HEK293T (cell line): ENCODE results near the gene PRTFDC1.
"Not testable (repeated sequence)": the region's sequence is repeated elsewhere in the genome, so short reads cannot be mapped to it uniquely, and the experiment has no call there.

Experiments
- CTCF ChIA-PET: fragments of 350-600 bp; formaldehyde crosslinking; extraction: SDS; loops from one replicate; lab custom pipeline; 2021; ENCODE audit warnings: antibody characterized with exemption, inconsistent platforms; lab: Yijun Ruan, JAX
- POLR2A ChIA-PET: fragments of 350-600 bp; formaldehyde crosslinking; extraction: SDS; loops from one replicate; lab custom pipeline; 2020; ENCODE audit warnings: antibody characterized with exemption, inconsistent platforms; lab: Yijun Ruan, JAX
- DNase-seq: peaks from one replicate; pipeline ENCODE4 v3.0.0; 2012; ENCODE audit warnings: mixed read lengths; ENCODE audit errors: extremely low spot score
- ARNT ChIP-seq: fragments of 450-650 bp; IDR thresholded peaks from 2 replicates; pipeline ENCODE4 v1.6.1; 2017; ENCODE audit warnings: mild to moderate bottlenecking
- BHLHE40 ChIP-seq: fragments of 450-650 bp; IDR thresholded peaks from 2 replicates; pipeline ENCODE4 v1.6.1; 2016; ENCODE audit warnings: mild to moderate bottlenecking, moderate library complexity, borderline replicate concordance
- CTBP1 ChIP-seq: fragments of 450-650 bp; IDR thresholded peaks from 2 replicates; pipeline ENCODE4 v1.6.1; 2016; ENCODE audit warnings: borderline replicate concordance
- ELF4 ChIP-seq: fragments of 450-650 bp; IDR thresholded peaks from 2 replicates; pipeline ENCODE4 v1.6.1; 2017; ENCODE audit warnings: antibody characterized with exemption
- FOXA1 ChIP-seq: fragments of 450-650 bp; IDR thresholded peaks from 2 replicates; pipeline ENCODE4 v1.6.1; 2016; ENCODE audit warnings: mild to moderate bottlenecking
- FOXK2 ChIP-seq: fragments of 450-650 bp; IDR thresholded peaks from 2 replicates; pipeline ENCODE4 v1.6.1; 2016; ENCODE audit warnings: mild to moderate bottlenecking
- FOXM1 ChIP-seq: fragments of 450-650 bp; IDR thresholded peaks from 2 replicates; pipeline ENCODE4 v1.6.1; 2017; ENCODE audit warnings: mild to moderate bottlenecking, borderline replicate concordance
- HDGF ChIP-seq: fragments of 450-650 bp; IDR thresholded peaks from 2 replicates; pipeline ENCODE4 v1.6.1; 2017; ENCODE audit warnings: antibody characterized with exemption, borderline replicate concordance
- L3MBTL2 ChIP-seq: fragments of 450-650 bp; conservative IDR thresholded peaks from 2 replicates; pipeline ENCODE4 v1.6.1; 2016; ENCODE audit warnings: mild to moderate bottlenecking
- LEF1 ChIP-seq: fragments of 450-650 bp; IDR thresholded peaks from 2 replicates; pipeline ENCODE4 v1.6.1; 2017; ENCODE audit warnings: mild to moderate bottlenecking, borderline replicate concordance
- NFRKB ChIP-seq: fragments of 450-650 bp; IDR thresholded peaks from 2 replicates; pipeline ENCODE4 v1.6.1; 2016; ENCODE audit warnings: mild to moderate bottlenecking, moderate library complexity
- SP1 ChIP-seq: fragments of 450-650 bp; IDR thresholded peaks from 2 replicates; pipeline ENCODE4 v1.6.1; 2017
- SUZ12 ChIP-seq: fragments of 450-650 bp; IDR thresholded peaks from 2 replicates; pipeline ENCODE4 v1.6.1; 2016; ENCODE audit warnings: mild to moderate bottlenecking
- TARDBP ChIP-seq: fragments of 450-650 bp; IDR thresholded peaks from 2 replicates; pipeline ENCODE4 v1.6.1; 2016
- ZNF384 ChIP-seq: fragments of 450-650 bp; IDR thresholded peaks from 2 replicates; pipeline ENCODE4 v1.6.1; 2016
- TF ChIP-seq, protein P1 (sequence below): fragments of 450-650 bp; IDR thresholded peaks from 2 replicates; pipeline ENCODE4 v1.6.1; 2016

PRTFDC1 gene

DNA sequence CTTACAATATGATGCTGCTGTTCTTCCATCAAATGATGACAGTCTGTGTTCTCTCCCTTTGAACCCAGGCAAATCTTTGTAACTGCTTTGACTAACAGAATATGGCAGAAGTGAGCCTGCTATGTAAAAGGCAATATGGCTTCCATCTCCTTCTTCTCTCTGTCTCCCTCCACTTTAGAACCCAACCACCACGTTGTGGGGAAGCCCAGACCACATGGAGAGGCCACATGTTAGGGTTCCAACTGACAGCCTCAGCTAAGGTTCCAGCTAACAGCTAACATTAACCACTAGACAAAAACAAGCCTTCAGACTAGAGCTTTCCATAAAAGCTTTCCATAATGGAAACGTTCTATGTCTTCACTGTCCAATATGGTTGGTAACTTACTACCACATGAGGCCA lies 107.7 kb downstream of the PRTFDC1 start:
- ChIA-PET CTCF (no interaction called here), POLR2A (no interaction called here)
- no peak for TF ChIP-seq NFRKB
- no peak for TF ChIP-seq SP1
- TF ChIP-seq ZNF384, result no peak
- TF ChIP-seq FOXK2, result no peak
- no peak for TF ChIP-seq FOXM1
- TF ChIP-seq BHLHE40, result no peak
- TF ChIP-seq, protein P1, sequence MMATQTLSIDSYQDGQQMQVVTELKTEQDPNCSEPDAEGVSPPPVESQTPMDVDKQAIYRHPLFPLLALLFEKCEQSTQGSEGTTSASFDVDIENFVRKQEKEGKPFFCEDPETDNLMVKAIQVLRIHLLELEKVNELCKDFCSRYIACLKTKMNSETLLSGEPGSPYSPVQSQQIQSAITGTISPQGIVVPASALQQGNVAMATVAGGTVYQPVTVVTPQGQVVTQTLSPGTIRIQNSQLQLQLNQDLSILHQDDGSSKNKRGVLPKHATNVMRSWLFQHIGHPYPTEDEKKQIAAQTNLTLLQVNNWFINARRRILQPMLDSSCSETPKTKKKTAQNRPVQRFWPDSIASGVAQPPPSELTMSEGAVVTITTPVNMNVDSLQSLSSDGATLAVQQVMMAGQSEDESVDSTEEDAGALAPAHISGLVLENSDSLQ, result no peak
- TF ChIP-seq L3MBTL2, result no peak
- TF ChIP-seq SUZ12, result no peak
- no peak for TF ChIP-seq ARNT
- no peak for DNase-seq

DNA sequence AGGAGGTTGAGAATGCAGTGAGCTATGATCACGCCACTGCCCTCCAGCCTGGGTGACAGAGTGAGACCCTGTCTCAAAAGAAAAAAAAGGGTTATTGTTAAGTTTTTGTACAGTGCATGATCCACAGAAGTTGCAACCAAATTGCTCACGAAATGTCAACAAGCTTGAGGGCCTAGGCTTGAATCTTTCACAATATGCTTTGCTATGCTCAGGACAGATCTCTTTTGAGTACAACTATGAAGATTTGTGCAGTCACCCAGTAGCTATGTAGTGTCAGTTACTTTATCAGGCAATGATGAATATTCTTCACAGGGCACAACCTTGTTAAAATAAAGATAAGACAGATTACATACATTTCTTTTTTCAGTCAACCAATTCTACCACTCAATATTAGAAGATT lies 109.2 kb downstream of the PRTFDC1 start:
- POLR2A ChIA-PET, result no interaction called here
- no peak for TF ChIP-seq SP1
- no peak for TF ChIP-seq ARNT
- no peak for TF ChIP-seq NFRKB
- TF ChIP-seq, protein P1, result no peak
- no peak for DNase-seq
- CTCF ChIA-PET, result no interaction called here

DNA sequence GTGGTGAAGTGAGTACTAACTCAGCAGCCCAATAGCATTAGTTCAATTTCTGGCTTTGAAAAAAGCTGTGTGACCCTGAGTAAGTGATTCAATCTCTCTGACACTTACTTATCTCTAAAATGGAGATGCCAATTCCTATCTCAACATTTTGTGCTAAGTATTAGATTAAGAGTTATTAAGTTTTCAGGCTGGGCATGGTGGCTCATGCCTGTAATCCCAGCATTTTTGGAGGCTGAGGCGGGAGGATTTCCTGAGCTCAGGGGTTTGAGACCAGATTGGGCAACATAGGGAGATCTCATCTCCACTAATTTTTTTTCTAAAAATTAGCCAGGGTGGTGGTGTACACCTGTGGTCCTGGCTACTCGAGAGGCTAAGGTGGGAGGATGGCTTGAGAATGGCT lies 109.5 kb downstream of the PRTFDC1 start:
- ChIA-PET CTCF (no interaction called here), POLR2A (no interaction called here)
- DNase-seq, result no peak
- TF ChIP-seq, protein P1, result no peak
- no peak for TF ChIP-seq HDGF
- no peak for TF ChIP-seq ELF4
- no peak for TF ChIP-seq FOXA1
- no peak for TF ChIP-seq FOXK2

DNA sequence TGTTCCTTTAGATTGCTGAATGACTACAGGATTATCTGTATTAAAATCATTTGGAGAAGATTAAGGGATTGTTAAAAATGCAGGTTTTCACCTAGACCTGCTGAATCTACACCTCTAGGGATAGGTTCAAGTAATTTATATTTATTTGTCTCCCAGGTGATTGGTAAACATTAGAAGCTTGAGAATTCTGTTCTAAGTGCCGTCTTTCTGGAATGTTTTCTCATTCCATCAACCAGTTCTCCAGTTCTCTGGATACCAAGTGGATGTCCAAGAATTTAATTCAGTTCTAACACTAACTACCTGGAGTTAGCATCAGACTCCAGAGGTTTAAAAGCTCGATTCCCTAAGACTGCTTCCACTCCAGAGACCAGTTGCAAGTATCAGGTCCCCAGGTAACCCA lies 110.9 kb downstream of the PRTFDC1 start:
- DNase-seq, result no peak
- POLR2A ChIA-PET, result no interaction called here
- TF ChIP-seq ARNT, result no peak
- CTCF ChIA-PET, result no interaction called here

DNA sequence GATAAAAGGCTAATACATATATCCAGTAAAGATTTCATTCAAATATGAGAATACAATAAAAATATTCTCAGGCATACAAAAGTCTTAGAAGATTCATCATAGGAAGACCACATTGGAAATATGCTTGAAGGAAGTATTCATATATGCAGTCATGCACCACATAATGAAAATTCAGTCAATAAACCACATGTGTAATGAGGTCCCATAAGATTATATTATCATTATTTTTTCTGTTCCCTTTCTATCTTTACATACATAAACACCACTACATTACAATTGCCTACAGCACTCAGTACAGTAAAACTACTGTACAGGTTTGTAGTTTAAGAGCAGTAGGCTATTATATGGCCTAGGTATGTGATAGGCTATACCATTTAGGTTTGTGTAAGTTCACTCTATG lies 111.6 kb downstream of the PRTFDC1 start:
- TF ChIP-seq FOXK2 (no peak), HDGF (no peak), LEF1 (no peak)
- DNase-seq, result no peak
- CTCF ChIA-PET, result no interaction called here
- POLR2A ChIA-PET, result no interaction called here

DNA sequence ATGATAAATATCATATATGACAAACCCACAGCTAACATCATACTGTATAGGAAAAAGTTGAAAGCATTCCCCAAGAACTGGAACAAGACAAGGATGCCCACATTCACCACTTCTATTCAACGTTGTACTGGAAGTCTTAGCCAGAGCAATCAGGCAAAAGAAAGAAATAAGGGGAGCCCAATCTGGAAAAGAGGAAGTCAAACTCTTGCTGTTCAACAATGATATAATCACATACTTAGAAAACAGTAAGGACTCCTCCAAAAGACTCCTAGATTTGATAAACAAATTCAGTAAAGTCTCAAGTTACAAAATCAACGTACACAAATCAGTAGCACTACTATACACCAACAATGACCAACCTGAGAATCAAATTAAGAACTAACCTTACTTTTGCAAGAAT lies 114.6 kb downstream of the PRTFDC1 start:
- DNase-seq, CTCF ChIA-PET, POLR2A ChIA-PET: not testable (repeated sequence)

DNA sequence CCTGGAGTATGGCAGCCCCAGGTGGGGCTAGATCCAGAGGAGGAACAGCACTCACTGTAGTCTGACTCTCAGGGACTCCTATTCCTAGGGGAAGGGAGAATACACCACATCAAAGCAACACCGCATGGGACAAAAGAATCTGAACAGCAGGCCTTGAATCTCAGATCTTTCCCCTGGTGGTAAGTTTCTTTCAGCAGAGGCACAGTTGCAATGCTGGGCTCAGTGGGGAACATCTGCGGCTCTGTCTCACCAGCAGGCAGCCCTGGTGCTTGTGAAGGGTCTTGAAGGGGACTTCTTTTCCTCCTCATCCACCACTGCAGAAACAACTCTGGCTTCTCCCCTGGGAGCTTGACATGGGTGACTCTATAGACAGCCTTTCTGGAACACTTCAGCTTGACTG lies 117.5 kb downstream of the PRTFDC1 start:
- DNase-seq, result no peak
- TF ChIP-seq SUZ12 (no peak), LEF1 (no peak), L3MBTL2 (no peak), CTBP1 (no peak), HDGF (no peak), SP1 (no peak), FOXA1 (no peak), FOXK2 (no peak), BHLHE40 (no peak), ZNF384 (no peak), ELF4 (no peak), TARDBP (no peak), NFRKB (no peak), FOXM1 (no peak)
- TF ChIP-seq, protein P1, result no peak
- CTCF ChIA-PET, result no interaction called here
- POLR2A ChIA-PET, result no interaction called here

GRCh38 chr10:24826009-24826408 lies 126.4 kb downstream of the PRTFDC1 start:
- TF ChIP-seq FOXM1 (no peak), BHLHE40 (no peak), CTBP1 (no peak), FOXA1 (no peak), L3MBTL2 (no peak), HDGF (no peak), ELF4 (no peak), ZNF384 (no peak), FOXK2 (no peak), LEF1 (no peak), SUZ12 (no peak), NFRKB (no peak), TARDBP (no peak)
- TF ChIP-seq, protein P1, result no peak
- ChIA-PET POLR2A (no interaction called here), CTCF (no interaction called here)
- no peak for DNase-seq
